Calu3 (cell line): ENCODE data around the gene ALCAM. TPM values are rescaled to one million over a fixed set of nuclear protein-coding genes. Genes with fewer than 3 reads are reported as not detected.
A peak's percentile ranks its signal among the peaks of the same experiment; 100 is the strongest.

Source experiments
- BruUV-seq: library from RNA; stranded (reverse); fragments of 400-500 nt; replicated peaks from 2 replicates; lab custom pipeline; 2021; lab: Mats Ljungman, UMichigan
- CTCF ChIA-PET: fragments of 300-600 bp; sonication (Branson Sonifier 250); formaldehyde crosslinking; loops from one replicate; lab custom pipeline; 2022; ENCODE audit warnings: antibody characterized with exemption; lab: Charles Lee
- DNase-seq: peaks from one replicate; pipeline ENCODE4 v3.0.0; 2022
- H3K27ac Mint-ChIP-seq: one replicate; pipeline ENCODE4 v1.8.0; 2022; ENCODE audit warnings: mixed read lengths; ENCODE audit not compliant: unreplicated experiment
- H3K27me3 Mint-ChIP-seq: one replicate; pipeline ENCODE4 v1.8.0; 2022; ENCODE audit warnings: mixed read lengths; ENCODE audit not compliant: unreplicated experiment
- H3K36me3 Mint-ChIP-seq: one replicate; pipeline ENCODE4 v1.8.0; 2022; ENCODE audit warnings: mild to moderate bottlenecking, moderate library complexity, mixed read lengths; ENCODE audit not compliant: insufficient read depth, unreplicated experiment
- H3K4me1 Mint-ChIP-seq: one replicate; pipeline ENCODE4 v1.8.0; 2022; ENCODE audit warnings: mild to moderate bottlenecking, low read depth, mixed read lengths; ENCODE audit not compliant: unreplicated experiment
- H3K4me3 Mint-ChIP-seq: one replicate; pipeline ENCODE4 v1.8.0; 2022; ENCODE audit warnings: mild to moderate bottlenecking, low read depth, moderate library complexity, mixed read lengths; ENCODE audit not compliant: unreplicated experiment
- H3K9me3 Mint-ChIP-seq: one replicate; pipeline ENCODE4 v1.8.0; 2022; ENCODE audit warnings: low read depth, mixed read lengths; ENCODE audit not compliant: unreplicated experiment
- intact Hi-C: fragments of 100-400 bp; cut with micrococcal nuclease; formaldehyde crosslinking; loops from one replicate; pipeline ENCODE4 v1.10.0; 2022; ENCODE audit not compliant: unreplicated experiment
- total RNA-seq: library from RNA; stranded (reverse); gene quantifications from 2 replicates; pipeline ENCODE4 v1.2.3, GENCODE V29; 2022
- TF ChIP-seq, protein P1 (sequence below): fragments of 200-600 bp; IDR thresholded peaks from one replicate; pipeline ENCODE4 v1.8.0; 2022; ENCODE audit warnings: antibody characterized with exemption; ENCODE audit not compliant: unreplicated experiment

ALCAM gene
- total RNA-seq, 1 experiment from 2014 or later: 166 TPM

DNA sequence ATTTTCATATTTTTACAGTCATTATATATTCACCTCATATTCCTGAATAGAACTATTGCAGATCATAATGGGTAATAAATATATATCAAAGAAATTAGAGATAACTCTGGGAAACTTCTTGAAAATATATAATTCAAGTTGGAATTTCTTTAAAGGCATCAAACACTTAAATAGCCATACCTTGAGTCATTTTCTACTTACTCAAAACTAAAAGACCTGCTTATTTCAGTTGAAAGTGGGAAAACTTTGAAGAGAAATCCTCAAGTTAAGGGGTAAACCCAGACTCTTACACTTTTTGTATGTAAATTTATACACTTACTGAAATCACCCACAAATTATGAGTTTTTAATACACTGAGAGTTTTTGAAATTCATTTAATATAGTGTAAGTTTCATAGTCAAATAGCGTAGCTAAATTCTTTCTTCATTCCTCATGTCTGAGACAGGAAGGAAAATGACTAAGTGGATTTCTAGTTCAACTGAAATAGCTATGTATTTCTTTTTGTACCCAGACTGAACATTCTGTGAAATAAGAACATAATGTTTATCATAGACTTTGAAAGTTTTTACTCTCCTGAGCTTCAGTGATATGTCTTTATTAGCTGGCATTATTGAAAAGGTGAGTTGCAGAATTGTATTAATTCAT is 4.6 kb upstream of the ALCAM start:
- intact Hi-C loops: loop anchor here (10.0 kb wide), 1 partner anchor 407 kb away; no protein-coding TSS in a partner anchor
- H3K9me3 Mint-ChIP-seq: no peaks in the 10 kb centered on the region
- no TSS peak for BruUV-seq
- H3K4me3 Mint-ChIP-seq: no peak overlapping the region
- H3K27me3 Mint-ChIP-seq: no peaks in the 10 kb centered on the region
- H3K36me3 Mint-ChIP-seq: peaks cover 27% of the 10 kb centered on the region
- H3K4me1 Mint-ChIP-seq: peaks cover 8% of the 10 kb centered on the region
- no peak for DNase-seq
- TF ChIP-seq, protein P1, sequence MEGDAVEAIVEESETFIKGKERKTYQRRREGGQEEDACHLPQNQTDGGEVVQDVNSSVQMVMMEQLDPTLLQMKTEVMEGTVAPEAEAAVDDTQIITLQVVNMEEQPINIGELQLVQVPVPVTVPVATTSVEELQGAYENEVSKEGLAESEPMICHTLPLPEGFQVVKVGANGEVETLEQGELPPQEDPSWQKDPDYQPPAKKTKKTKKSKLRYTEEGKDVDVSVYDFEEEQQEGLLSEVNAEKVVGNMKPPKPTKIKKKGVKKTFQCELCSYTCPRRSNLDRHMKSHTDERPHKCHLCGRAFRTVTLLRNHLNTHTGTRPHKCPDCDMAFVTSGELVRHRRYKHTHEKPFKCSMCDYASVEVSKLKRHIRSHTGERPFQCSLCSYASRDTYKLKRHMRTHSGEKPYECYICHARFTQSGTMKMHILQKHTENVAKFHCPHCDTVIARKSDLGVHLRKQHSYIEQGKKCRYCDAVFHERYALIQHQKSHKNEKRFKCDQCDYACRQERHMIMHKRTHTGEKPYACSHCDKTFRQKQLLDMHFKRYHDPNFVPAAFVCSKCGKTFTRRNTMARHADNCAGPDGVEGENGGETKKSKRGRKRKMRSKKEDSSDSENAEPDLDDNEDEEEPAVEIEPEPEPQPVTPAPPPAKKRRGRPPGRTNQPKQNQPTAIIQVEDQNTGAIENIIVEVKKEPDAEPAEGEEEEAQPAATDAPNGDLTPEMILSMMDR: no peak
- CTCF ChIA-PET: no interaction called here
- no peak overlapping the region for H3K27ac Mint-ChIP-seq

DNA sequence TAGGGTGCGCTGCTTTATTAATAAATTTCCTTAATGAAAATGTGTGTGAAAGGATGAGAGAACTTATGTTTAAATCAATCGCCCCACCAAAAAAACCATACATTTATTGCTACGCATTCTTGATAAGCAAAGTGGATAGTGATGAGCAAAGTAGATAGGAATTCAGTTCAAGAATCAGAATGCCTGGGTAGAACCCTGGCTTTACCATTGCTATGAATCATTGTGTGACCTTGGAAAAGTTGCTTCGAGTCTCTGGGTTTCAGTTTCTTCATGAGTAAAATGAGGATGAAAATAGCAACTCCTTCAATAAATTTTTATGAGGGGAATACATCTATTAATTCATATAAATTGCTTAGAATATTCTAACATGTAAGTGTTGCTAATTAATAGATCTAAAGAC is 2.6 kb upstream of the ALCAM start:
- Mint-ChIP-seq H3K27ac (no peak overlapping the region), H3K36me3 (peaks cover 47% of the 10 kb centered on the region), H3K27me3 (no peaks in the 10 kb centered on the region), H3K9me3 (no peaks in the 10 kb centered on the region), H3K4me1 (peaks cover 4% of the 10 kb centered on the region), H3K4me3 (no peak overlapping the region)
- intact Hi-C loops: loop anchor here (10.0 kb wide), 1 partner anchor 409 kb away; no protein-coding TSS in a partner anchor
- TF ChIP-seq, protein P1: no peak
- CTCF ChIA-PET: no interaction called here
- no TSS peak for BruUV-seq
- no peak for DNase-seq

DNA sequence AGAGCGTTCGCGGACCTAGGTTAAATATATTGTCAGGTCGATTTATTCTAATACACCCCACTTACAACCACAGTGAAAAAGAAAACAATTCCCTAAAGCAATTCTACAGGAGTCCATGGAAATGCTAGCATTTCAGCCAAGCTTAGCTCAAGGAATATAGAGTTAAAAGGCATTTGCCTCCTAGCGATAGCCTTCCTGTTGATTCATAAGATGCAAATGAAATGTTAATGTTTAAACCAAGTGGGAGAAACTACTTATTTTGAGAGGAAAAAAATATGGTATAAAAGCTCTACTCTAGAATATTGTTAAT is 1.7 kb upstream of the ALCAM start:
- intact Hi-C loops: loop anchor here (5.0 to 10.0 kb wide), 4 partner anchors 248 to 1088 kb away; no protein-coding TSS in a partner anchor
- Mint-ChIP-seq H3K4me1 (no peaks in the 10 kb centered on the region), H3K9me3 (no peaks in the 10 kb centered on the region), H3K4me3 (peak overlapping the region; percentile 92), H3K27ac (peak overlapping the region; percentile 99), H3K27me3 (no peaks in the 10 kb centered on the region), H3K36me3 (peaks cover 56% of the 10 kb centered on the region)
- BruUV-seq: no TSS peak
- CTCF ChIA-PET: interaction anchor here (0.7 to 2.7 kb wide), 3 partner anchors 724 to 761 kb away, joined by 3 to 14 read pairs (median 3); no protein-coding TSS in a partner anchor
- TF ChIP-seq, protein P1: no peak
- no peak for DNase-seq

DNA sequence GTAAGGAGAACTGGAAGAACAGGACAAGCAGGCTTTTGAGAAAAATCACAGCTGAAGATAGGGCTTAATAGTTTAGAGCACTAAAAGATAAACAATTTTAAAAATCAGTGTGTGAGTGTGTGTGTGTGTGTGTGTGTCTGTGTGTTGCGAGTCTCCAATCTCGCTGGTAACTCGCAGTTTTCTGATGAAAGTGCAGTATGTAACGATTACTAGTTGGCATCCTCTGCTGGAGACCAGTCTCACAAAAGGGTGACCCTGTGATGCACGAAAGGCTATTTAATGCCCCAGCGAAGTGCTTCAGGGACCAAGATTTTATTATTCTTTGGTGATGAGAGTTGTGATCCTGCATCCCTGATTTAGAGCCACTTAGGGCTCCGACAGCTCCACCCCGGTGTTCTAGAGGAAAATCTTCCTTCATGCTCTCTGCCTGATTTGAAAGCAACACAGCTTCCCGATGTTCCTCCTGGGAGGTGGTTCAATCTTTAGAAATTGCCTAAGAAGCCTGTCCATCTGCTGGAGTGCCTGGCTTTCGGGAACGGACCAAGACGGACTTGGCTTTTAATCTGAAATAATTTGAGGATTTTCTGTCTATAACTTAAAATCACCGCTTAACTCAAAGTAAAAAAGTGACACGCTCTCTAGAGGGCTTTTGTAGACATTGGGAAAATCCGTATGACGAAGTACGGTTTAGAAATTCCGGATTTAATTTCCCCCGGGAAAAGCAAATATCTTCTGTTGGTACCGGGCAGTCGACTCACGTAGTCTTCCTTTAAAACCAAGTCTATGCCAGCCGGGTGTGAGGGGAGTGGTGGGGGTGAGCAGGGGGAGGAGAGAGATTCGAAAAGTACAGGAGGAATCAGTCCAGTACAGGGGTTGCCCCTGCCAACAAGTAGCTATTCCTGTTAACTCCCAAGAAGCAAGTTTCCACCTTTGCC is 1.1 kb upstream of the ALCAM start:
- Mint-ChIP-seq H3K27me3 (no peaks in the 10 kb centered on the region), H3K4me1 (no peaks in the 10 kb centered on the region), H3K9me3 (no peaks in the 10 kb centered on the region), H3K27ac (peak overlapping the region; percentile 99), H3K36me3 (peaks cover 58% of the 10 kb centered on the region), H3K4me3 (peak overlapping the region; percentile 92)
- BruUV-seq: TSS peak; percentile 26
- TF ChIP-seq, protein P1: no peak
- DNase-seq: peak; percentile 21
- CTCF ChIA-PET: interaction anchor here (0.6 to 2.7 kb wide), 6 partner anchors 725 to 1551 kb away, joined by 3 to 14 read pairs (median 4); no protein-coding TSS in a partner anchor
- intact Hi-C loops: loop anchor here (1.0 to 10.0 kb wide), 7 partner anchors 248 to 1088 kb away; no protein-coding TSS in a partner anchor
